ENCODE data around the gene RPS19. TPM values are rescaled to one million over a fixed set of nuclear protein-coding genes. Genes with fewer than 3 reads are reported as not detected.

RPS19 gene
- polyA plus RNA-seq, 1 donor (not counting 4 experiments of a cell fraction or from before 2014, with no cell fraction given): 2,290 TPM

DNA sequence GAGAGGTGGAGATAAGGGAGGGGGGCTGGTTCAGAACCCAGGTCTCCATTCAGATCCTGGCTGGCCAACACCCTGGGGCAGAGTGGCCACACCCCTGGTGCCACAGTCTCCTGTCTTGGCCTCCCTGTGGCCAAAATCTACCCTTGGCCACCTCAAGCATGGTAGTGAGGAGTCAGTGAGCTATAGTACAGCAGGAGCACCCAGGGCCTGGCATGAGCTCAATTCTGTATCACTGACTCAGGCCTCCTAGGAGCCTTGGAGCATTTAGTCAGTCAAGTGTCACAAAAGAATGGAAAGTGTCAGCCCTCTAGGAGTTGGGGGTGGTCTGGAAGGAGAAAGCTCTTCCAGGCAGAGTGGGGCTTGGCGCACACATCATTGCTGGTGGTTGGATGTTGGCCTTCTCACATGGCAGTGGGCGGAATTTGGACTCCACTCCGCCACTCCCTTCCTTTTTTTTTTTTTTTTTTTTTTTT, 10.4 kb downstream of the RPS19 start:
- FAIRE-seq: no peak
- H3K36me3 ChIP-seq (ENCODE audit: control insufficient read depth in 2 of 2, extremely low read depth in 1 of 2, insufficient read depth in 2 of 2, low read length in 2 of 2): peaks cover 38 to 41% of the 10 kb centered on the region in 2 experiments
- H3K4me3 ChIP-seq (ENCODE audit: control insufficient read depth in 2 of 3, extremely low read depth in 1 of 3, insufficient read depth in 2 of 3, low read depth in 1 of 3, low read length in 3 of 3): no peak overlapping the region
- H3K4me1 ChIP-seq (ENCODE audit: control insufficient read depth, extremely low read depth, insufficient read depth, low read length): no peaks in the 10 kb centered on the region
- no peaks in the 10 kb centered on the region for H3K9me1 ChIP-seq (ENCODE audit: control insufficient read depth, extremely low read depth, insufficient read depth, low read length)
- H3K27me3 ChIP-seq (ENCODE audit: control insufficient read depth, extremely low read depth, insufficient read depth, low read length): no peaks in the 10 kb centered on the region
- no peak overlapping the region for H3K4me2 ChIP-seq (ENCODE audit: control insufficient read depth, extremely low read depth, insufficient read depth, low read depth, low read length)
- H3K9ac ChIP-seq (ENCODE audit: control insufficient read depth, extremely low read depth, insufficient read depth, low read length): no peak overlapping the region
- TF ChIP-seq, protein P1, sequence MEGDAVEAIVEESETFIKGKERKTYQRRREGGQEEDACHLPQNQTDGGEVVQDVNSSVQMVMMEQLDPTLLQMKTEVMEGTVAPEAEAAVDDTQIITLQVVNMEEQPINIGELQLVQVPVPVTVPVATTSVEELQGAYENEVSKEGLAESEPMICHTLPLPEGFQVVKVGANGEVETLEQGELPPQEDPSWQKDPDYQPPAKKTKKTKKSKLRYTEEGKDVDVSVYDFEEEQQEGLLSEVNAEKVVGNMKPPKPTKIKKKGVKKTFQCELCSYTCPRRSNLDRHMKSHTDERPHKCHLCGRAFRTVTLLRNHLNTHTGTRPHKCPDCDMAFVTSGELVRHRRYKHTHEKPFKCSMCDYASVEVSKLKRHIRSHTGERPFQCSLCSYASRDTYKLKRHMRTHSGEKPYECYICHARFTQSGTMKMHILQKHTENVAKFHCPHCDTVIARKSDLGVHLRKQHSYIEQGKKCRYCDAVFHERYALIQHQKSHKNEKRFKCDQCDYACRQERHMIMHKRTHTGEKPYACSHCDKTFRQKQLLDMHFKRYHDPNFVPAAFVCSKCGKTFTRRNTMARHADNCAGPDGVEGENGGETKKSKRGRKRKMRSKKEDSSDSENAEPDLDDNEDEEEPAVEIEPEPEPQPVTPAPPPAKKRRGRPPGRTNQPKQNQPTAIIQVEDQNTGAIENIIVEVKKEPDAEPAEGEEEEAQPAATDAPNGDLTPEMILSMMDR (optimal IDR thresholded peaks at IDR 0.05 in 1 of 3, IDR thresholded peaks at IDR 0.05 in 1 of 3, conservative IDR thresholded peaks at IDR 0.05 in 1 of 3; ENCODE audit: extremely low read depth in 1 of 3, insufficient read depth in 2 of 3, low read length in 3 of 3): no peak
- TF ChIP-seq EZH2 (IDR thresholded peaks at IDR 0.05; ENCODE audit: low read length): no peak
- peaks cover 48% of the 10 kb centered on the region for H4K20me1 ChIP-seq (ENCODE audit: control insufficient read depth, extremely low read depth, insufficient read depth, low read length)
- peaks cover 26% of the 10 kb centered on the region for H3K79me2 ChIP-seq (ENCODE audit: control insufficient read depth, insufficient read depth, low read length)
- no peak overlapping the region for H3K27ac ChIP-seq (ENCODE audit: control insufficient read depth, insufficient read depth, low read length)
- H2AFZ ChIP-seq (ENCODE audit: control insufficient read depth, low read length): no peak overlapping the region
- no peaks in the 10 kb centered on the region for H3K9me3 ChIP-seq (ENCODE audit: control insufficient read depth, low read depth, low read length)
- no peak for DNase-seq (ENCODE audit: low read depth, low spot score)
- dilution Hi-C loops (cut with MboI; ENCODE audit: extremely low pct_ligation_motif_present, low sequenced_read_pairs): no loop called here

DNA sequence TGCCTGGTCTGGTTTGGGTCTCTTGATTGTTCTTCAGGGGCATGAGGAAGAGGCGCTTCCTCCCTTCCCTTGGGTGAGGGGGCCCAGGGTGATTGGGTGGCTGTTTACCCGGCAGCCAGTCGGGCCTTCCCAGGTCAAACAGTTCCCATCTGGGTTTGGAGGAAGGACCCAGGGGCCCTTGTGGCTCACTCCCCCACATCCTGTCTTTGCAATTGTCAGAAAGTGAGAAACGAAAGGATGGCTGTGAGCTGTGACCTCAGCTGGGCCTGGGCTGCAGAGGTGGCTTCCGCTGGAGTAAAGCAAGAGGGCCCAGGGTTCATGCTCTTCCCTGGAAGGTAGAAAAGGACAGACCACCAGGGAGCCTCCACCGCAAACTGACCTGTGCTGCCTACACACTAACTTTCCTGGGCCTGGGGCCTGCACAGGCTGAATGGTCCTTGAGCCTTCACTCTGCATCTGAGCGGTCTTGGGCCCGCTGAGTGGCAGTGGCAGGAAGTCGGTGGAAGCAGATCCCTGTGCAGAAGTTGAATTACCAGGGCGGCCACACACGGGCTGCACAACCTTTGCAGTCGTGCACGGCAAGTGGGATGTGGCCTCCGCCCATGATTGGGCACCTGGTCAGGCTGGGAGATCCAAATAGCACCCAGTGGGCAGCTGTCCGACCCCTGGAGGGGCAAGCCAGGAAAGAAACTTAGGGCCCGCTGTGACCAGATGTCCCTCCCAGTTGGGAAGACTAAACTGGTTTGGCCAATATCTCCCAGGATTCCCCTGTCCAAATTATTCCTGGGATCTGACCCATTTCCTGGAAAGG, 11.7 kb downstream of the RPS19 start:
- no peaks in the 10 kb centered on the region for H3K9me1 ChIP-seq (ENCODE audit: control insufficient read depth, extremely low read depth, insufficient read depth, low read length)
- DNase-seq (ENCODE audit: low read depth, low spot score): no peak

More for the DNA sequence above, 11.7 kb downstream of the RPS19 start:
- Histone ChIP-seq H3K79me2 (ENCODE audit: control insufficient read depth, insufficient read depth, low read length) (peaks cover 18% of the 10 kb centered on the region), H3K27ac (ENCODE audit: control insufficient read depth, insufficient read depth, low read length) (no peak overlapping the region), H3K9me3 (ENCODE audit: control insufficient read depth, low read depth, low read length) (no peaks in the 10 kb centered on the region), H4K20me1 (ENCODE audit: control insufficient read depth, extremely low read depth, insufficient read depth, low read length) (peaks cover 47% of the 10 kb centered on the region), H3K4me2 (ENCODE audit: control insufficient read depth, extremely low read depth, insufficient read depth, low read depth, low read length) (no peak overlapping the region), H3K9ac (ENCODE audit: control insufficient read depth, extremely low read depth, insufficient read depth, low read length) (no peak overlapping the region), H3K4me3 (ENCODE audit: control insufficient read depth in 2 of 3, extremely low read depth in 1 of 3, insufficient read depth in 2 of 3, low read depth in 1 of 3, low read length in 3 of 3) (no peak overlapping the region), H3K36me3 (ENCODE audit: control insufficient read depth in 2 of 2, extremely low read depth in 1 of 2, insufficient read depth in 2 of 2, low read length in 2 of 2) (peaks cover 32 to 36% of the 10 kb centered on the region in 2 experiments), H3K27me3 (ENCODE audit: control insufficient read depth, extremely low read depth, insufficient read depth, low read length) (no peaks in the 10 kb centered on the region), H3K4me1 (ENCODE audit: control insufficient read depth, extremely low read depth, insufficient read depth, low read length) (no peaks in the 10 kb centered on the region), H2AFZ (ENCODE audit: control insufficient read depth, low read length) (no peak overlapping the region)
- TF ChIP-seq, protein P1 (optimal IDR thresholded peaks at IDR 0.05 in 1 of 3, IDR thresholded peaks at IDR 0.05 in 1 of 3, conservative IDR thresholded peaks at IDR 0.05 in 1 of 3; ENCODE audit: extremely low read depth in 1 of 3, insufficient read depth in 2 of 3, low read length in 3 of 3): no peak
- TF ChIP-seq EZH2 (IDR thresholded peaks at IDR 0.05; ENCODE audit: low read length): no peak
- FAIRE-seq: no peak
- dilution Hi-C loops (cut with MboI; ENCODE audit: extremely low pct_ligation_motif_present, low sequenced_read_pairs): no loop called here

All from keratinocyte (primary cell).